BLaER1 treated with 17β-estradiol and CSF1 and Interleukin-3, amounts not matched to agents 10 nM and 100 nM (cell line): ENCODE measurements around the gene RPS6KA2.

ENCODE experiments used
- H3K27ac ChIP-seq, 11 experiments: shearing (Covaris generic); formaldehyde crosslinking; 2 replicates each; pipeline ENCODE4 v1.8.1; 2022
- H3K27me3 ChIP-seq, 11 experiments: shearing (Covaris generic); formaldehyde crosslinking; 2 replicates each; pipeline ENCODE4 v1.8.1; 2022
- H3K36me3 ChIP-seq, 11 experiments: shearing (Covaris generic); formaldehyde crosslinking; 2 replicates each; pipeline ENCODE4 v1.8.1; 2022
- H3K4me1 ChIP-seq, 10 experiments: shearing (Covaris generic); formaldehyde crosslinking; 2 replicates each; pipeline ENCODE4 v1.8.1; 2022
- H3K4me2 ChIP-seq, 11 experiments: shearing (Covaris generic); formaldehyde crosslinking; 2 replicates each; pipeline ENCODE4 v1.8.1; 2022
- H3K4me3 ChIP-seq, 10 experiments: shearing (Covaris generic); formaldehyde crosslinking; 2 replicates each; pipeline ENCODE4 v1.8.1; 2022
- H3K9ac ChIP-seq, 11 experiments: shearing (Covaris generic); formaldehyde crosslinking; 2 replicates each; pipeline ENCODE4 v1.8.1; 2022
- H3K9me3 ChIP-seq, 11 experiments: shearing (Covaris generic); formaldehyde crosslinking; replicated peaks in 1 of 11; 2 replicates each; pipeline ENCODE4 v1.8.1; 2022
- H4K20me1 ChIP-seq, 11 experiments: shearing (Covaris generic); formaldehyde crosslinking; 2 replicates each; pipeline ENCODE4 v1.8.1; 2022
- Cebpa-rat ChIP-seq, 11 experiments: shearing (Covaris generic); IDR thresholded peaks; 2 replicates each; pipeline ENCODE4 v1.8.1; 2022

Gene RPS6KA2

DNA sequence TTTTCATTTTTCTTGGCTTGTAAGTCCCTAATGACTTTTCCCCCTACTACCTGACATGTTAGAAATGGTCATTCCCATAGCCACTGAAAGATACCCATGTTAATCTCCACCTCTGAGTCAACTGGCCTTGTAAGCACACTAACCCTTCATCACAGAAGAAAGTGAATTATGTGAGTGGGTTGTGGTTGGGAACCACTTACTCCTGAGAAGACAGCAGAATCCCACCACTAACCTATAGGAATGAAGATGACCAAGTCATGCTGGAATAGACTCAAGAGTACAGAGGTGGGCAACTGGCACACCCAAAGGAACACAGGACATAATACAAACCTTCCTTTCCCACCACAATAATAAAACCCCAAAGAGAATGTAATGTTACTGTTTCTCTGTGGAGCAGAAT is 70.7 kb downstream of the RPS6KA2 start:
- H3K27ac ChIP-seq: no peak overlapping the region
- no peak overlapping the region for H3K9ac ChIP-seq
- no peak for TF ChIP-seq Cebpa-rat (IDR thresholded peaks at IDR 0.05)

DNA sequence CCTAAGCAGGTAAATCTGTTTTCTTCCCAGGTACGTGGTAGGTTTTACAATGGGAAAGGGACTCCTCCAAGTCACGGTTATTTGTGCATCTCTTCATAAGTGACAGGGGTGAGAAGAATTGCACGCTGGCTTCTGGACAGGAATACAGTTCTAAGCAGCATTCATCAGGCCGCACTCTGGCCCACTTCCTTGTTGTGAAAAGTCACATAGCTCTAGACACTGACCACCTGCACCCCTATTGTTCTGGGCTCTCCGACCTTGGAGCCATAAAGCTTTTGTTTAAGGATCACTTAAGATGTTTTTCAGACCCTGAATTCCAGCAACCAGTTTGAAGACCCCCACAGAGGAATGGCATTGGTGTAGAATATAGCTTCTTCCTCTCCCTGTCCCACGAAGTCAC is 72.0 kb downstream of the RPS6KA2 start:
- no peaks in the 10 kb centered on the region for H3K27me3 ChIP-seq
- H3K4me1 ChIP-seq: peaks cover 8 to 23% (median 21%) of the 10 kb centered on the region in 10 experiments
- no peak overlapping the region for H3K4me3 ChIP-seq
- peaks cover 0 to 20% (median 0%) of the 10 kb centered on the region in 11 experiments; a peak in 2 of 22 replicates for H4K20me1 ChIP-seq
- no peak overlapping the region for H3K4me2 ChIP-seq
- H3K27ac ChIP-seq: no peak overlapping the region
- TF ChIP-seq Cebpa-rat (IDR thresholded peaks at IDR 0.05): no peak
- H3K9ac ChIP-seq: no peak overlapping the region
- no peaks in the 10 kb centered on the region; a peak in 1 of 22 replicates for H3K36me3 ChIP-seq
- peaks cover 4 to 28% (median 10%) of the 10 kb centered on the region in 11 experiments; a peak in 11 of 22 replicates for H3K9me3 ChIP-seq

More for the DNA sequence above, 70.7 kb downstream of the RPS6KA2 start:
- H3K4me1 ChIP-seq: peaks cover 8 to 23% (median 21%) of the 10 kb centered on the region in 10 experiments
- H3K9me3 ChIP-seq: peaks cover 0 to 28% (median 6%) of the 10 kb centered on the region in 11 experiments; a peak in 10 of 22 replicates
- no peak overlapping the region for H3K4me3 ChIP-seq
- H3K4me2 ChIP-seq: peak overlapping the region in 5 of 11 experiments; percentile 8 to 73 (median 65); a peak in 6 of 22 replicates
- H3K27me3 ChIP-seq: no peaks in the 10 kb centered on the region
- H3K36me3 ChIP-seq: no peaks in the 10 kb centered on the region
- peaks cover 0 to 20% (median 0%) of the 10 kb centered on the region in 11 experiments; a peak in 2 of 22 replicates for H4K20me1 ChIP-seq

DNA sequence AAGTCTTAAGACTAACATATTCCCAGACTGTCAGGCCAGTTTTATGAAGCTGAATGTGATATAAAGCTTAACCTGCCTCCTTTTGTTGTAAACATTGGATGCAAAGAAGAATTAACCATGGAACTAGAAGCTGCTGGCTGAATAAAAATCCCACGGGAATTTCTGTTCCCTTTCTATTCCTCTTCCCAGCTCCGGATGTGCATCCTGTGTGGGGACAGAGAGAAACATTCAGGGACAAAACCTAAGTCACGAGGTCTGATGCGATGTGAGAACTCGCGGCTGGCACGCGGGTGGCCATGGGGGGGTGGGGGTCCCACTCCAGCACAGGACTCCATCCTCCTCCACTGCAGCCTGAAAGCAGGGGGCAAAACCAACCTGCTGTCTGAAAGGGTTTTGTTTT is 72.7 kb downstream of the RPS6KA2 start:
- Histone ChIP-seq H3K4me2 (no peak overlapping the region), H4K20me1 (peaks cover 0 to 20% (median 0%) of the 10 kb centered on the region in 11 experiments; a peak in 2 of 22 replicates), H3K9me3 (peaks cover 0 to 28% (median 7%) of the 10 kb centered on the region in 11 experiments; a peak in 10 of 22 replicates), H3K9ac (no peak overlapping the region), H3K4me3 (no peak overlapping the region), H3K4me1 (peaks cover 8 to 23% (median 21%) of the 10 kb centered on the region in 10 experiments), H3K36me3 (peaks cover 0 to 4% (median 0%) of the 10 kb centered on the region in 11 experiments; a peak in 1 of 22 replicates), H3K27ac (no peak overlapping the region), H3K27me3 (no peaks in the 10 kb centered on the region)
- TF ChIP-seq Cebpa-rat (IDR thresholded peaks at IDR 0.05): no peak

DNA sequence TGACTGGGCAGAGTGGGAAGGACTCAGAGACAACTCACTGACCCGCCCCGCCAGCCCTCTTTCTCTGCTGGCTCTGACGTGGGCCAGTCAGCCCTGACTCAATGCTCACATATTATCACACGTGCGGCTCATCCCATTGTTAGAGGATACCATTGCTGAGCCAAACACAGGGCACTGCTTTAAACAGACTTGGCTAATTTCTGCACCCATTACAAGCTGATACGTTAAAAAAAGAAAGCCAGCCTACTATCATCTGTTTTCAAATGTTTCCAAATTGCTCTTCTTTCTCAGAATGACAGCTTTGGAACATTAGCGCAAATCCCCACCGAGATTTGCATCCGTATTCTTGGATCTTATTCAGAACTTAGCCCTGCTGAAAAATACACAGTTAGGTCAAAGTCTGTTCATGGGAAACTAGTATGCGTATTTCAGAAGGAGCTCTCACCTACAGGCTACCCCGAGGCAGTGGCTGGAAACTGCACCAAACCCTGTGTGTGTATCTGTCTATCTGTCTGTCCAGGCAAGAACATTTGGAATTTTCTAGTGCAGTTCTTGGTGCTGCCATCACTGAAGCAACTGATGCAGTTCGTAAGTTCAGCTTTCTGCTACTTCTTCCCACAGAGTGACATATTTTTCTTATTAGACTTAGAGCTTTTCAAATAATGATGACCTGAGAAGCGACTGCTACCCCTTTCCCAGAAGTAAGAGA is 73.3 kb downstream of the RPS6KA2 start:
- H3K4me1 ChIP-seq: peaks cover 8 to 23% (median 21%) of the 10 kb centered on the region in 10 experiments
- peaks cover 0 to 26% (median 7%) of the 10 kb centered on the region in 11 experiments; a peak in 9 of 22 replicates for H3K9me3 ChIP-seq
- peaks cover 0 to 20% (median 0%) of the 10 kb centered on the region in 11 experiments; a peak in 2 of 22 replicates for H4K20me1 ChIP-seq
- no peak for TF ChIP-seq Cebpa-rat (IDR thresholded peaks at IDR 0.05)
- peaks cover 0 to 4% (median 0%) of the 10 kb centered on the region in 11 experiments; a peak in 1 of 22 replicates for H3K36me3 ChIP-seq
- H3K9ac ChIP-seq: no peak overlapping the region
- no peak overlapping the region for H3K27ac ChIP-seq
- H3K4me3 ChIP-seq: no peak overlapping the region
- H3K27me3 ChIP-seq: no peaks in the 10 kb centered on the region
- no peak overlapping the region for H3K4me2 ChIP-seq

DNA sequence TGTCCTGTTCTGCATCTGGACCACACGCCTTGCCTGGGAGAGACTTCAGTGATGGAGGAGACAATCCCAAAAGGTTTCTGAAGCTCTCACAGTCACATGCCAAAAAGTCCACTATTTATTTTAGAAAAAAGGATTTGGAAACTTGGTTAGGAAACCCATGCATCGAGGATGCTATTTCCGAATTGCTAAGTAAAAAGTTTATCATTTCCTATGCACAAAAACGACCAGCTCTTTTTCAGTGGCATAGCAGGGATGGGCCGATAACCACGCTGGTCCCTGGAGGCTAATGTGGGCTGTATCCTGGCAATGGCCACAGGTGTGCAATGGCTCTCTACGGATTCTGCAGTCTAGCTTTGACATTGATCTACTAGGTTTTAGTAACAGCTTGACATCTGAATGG is 74.5 kb downstream of the RPS6KA2 start:
- Histone ChIP-seq H3K27me3 (no peaks in the 10 kb centered on the region), H3K4me2 (peak overlapping the region in 8 of 11 experiments; percentile 9 to 68 (median 50); a peak in 15 of 22 replicates), H3K9me3 (peaks cover 0 to 26% (median 7%) of the 10 kb centered on the region in 11 experiments; a peak in 9 of 22 replicates), H4K20me1 (peaks cover 0 to 27% (median 0%) of the 10 kb centered on the region in 11 experiments; a peak in 2 of 22 replicates), H3K4me3 (no peak overlapping the region), H3K4me1 (peaks cover 8 to 23% (median 21%) of the 10 kb centered on the region in 10 experiments), H3K27ac (no peak overlapping the region), H3K9ac (no peak overlapping the region), H3K36me3 (peaks cover 0 to 4% (median 0%) of the 10 kb centered on the region in 11 experiments; a peak in 1 of 22 replicates)
- TF ChIP-seq Cebpa-rat (IDR thresholded peaks at IDR 0.05): no peak

DNA sequence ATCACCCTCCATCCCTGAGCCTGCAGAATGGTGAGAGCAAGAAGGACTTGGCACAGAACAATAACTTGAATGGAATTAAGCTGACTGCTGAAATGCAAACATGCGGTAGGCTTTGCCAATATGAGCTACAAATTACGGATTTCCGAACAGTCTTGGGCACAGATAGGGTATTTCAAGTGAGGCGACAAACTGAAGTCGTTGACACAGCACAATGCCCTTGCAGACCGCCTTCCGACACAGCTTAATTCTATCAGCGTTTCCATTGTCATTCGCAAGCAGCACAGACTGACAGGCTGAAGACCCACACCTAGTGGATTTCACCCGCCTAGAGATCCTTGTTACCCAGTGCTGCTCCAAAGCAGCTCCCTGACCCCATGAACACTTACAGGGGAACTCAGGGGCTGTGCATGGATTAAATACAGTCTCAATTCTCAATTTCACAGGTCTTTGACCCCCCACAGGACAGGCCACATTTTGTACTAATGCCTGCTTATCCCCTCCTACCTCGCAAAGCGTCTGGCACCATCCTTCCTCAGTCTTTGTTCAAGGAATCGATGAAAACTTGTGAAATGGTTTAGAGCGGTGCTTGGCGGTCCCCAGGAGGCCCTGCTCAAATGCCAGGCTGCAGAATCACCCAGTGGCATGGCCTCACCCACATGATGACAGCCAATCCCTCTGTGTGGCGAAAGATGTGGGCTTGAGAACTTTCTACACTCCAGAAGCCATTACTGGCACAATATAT is 75.1 kb downstream of the RPS6KA2 start:
- Histone ChIP-seq H3K9ac (no peak overlapping the region), H3K9me3 (peaks cover 0 to 26% (median 7%) of the 10 kb centered on the region in 11 experiments; a peak in 9 of 22 replicates), H3K4me2 (peak overlapping the region in 7 of 11 experiments; percentile 35 to 68 (median 54); a peak in 12 of 22 replicates), H3K4me1 (peaks cover 4 to 20% (median 17%) of the 10 kb centered on the region in 10 experiments), H3K36me3 (peaks cover 0 to 4% (median 0%) of the 10 kb centered on the region in 11 experiments; a peak in 1 of 22 replicates), H4K20me1 (peaks cover 0 to 26% (median 0%) of the 10 kb centered on the region in 11 experiments; a peak in 2 of 22 replicates), H3K27me3 (no peaks in the 10 kb centered on the region), H3K27ac (no peak overlapping the region), H3K4me3 (no peak overlapping the region)
- TF ChIP-seq Cebpa-rat (IDR thresholded peaks at IDR 0.05): no peak

DNA sequence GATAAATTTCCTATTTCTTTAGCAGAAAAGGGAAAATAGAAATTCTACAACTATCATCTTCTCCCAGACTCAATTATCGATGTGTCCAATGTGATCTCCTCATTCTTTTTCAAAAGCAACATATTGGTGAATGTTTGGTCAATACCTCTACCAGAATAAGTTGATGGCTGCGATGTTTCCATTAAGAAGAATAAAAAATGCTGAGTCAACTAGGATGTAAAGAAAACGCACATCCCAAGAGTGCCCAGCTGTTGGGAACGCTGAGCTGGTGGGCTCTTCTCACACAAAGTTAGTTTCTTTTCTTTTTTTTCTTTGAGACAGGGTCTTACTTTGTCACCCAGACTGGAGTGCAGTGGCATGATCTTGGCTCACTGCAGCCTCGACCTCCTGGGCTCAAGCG is 80.4 kb downstream of the RPS6KA2 start:
- Histone ChIP-seq H3K36me3 (peaks cover 0 to 4% (median 0%) of the 10 kb centered on the region in 11 experiments; a peak in 1 of 22 replicates), H3K9me3 (peaks cover 0 to 24% (median 7%) of the 10 kb centered on the region in 11 experiments; a peak in 9 of 22 replicates), H3K27ac (no peak overlapping the region), H3K4me2 (no peak overlapping the region), H4K20me1 (peaks cover 0 to 33% (median 0%) of the 10 kb centered on the region in 11 experiments; a peak in 3 of 22 replicates), H3K4me1 (peaks cover 5 to 11% (median 9%) of the 10 kb centered on the region in 10 experiments; a peak in 19 of 20 replicates), H3K9ac (no peak overlapping the region), H3K4me3 (no peak overlapping the region), H3K27me3 (no peaks in the 10 kb centered on the region)
- no peak for TF ChIP-seq Cebpa-rat (IDR thresholded peaks at IDR 0.05)

DNA sequence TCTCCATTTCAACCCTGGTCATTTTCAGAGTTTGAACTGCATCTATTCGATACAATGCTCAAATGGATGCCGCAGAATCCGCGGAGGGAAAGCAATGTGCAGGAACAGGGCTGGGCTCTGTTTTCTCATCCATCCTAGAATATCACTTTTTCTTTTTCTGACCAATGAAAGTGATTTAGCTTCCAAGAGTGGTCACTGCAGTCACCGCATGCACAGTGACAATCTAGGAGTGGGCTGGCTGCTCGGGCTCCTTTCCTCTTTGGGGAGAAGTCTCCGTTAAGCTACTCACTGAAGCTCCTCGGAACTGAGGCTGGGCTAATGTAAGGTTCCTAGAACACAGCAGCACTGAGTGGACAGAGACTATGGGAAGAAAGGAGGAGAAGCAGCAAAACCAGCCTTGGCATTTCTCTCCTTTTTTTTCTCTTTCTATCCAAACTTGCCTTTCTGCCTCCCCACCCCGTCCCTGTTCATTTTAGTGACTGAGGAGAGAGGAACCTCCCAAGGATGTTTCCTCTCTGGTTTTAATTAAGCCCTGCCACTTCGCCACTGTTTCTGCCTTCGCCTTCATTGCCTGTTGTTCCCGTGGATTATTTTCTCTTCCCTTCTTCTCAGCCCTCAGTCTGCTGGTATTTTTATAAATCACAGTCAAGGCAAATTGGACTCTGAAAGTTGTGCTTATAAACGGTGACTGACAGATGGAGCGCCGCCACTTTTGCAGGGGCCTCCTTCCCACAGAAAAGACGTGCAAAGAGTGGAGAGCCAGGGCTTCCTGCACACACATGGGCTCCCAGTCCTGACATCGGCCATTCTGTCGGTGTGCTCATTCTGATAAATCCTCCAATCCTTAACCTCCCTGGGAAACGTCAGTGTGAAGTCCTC is 81.7 kb downstream of the RPS6KA2 start:
- Histone ChIP-seq H4K20me1 (peaks cover 0 to 44% (median 0%) of the 10 kb centered on the region in 11 experiments; a peak in 3 of 22 replicates), H3K27ac (no peak overlapping the region), H3K36me3 (peaks cover 0 to 4% (median 0%) of the 10 kb centered on the region in 11 experiments; a peak in 1 of 22 replicates), H3K9ac (no peak overlapping the region), H3K4me1 (peaks cover 18 to 24% (median 21%) of the 10 kb centered on the region in 10 experiments), H3K9me3 (peaks cover 0 to 13% (median 3%) of the 10 kb centered on the region in 11 experiments; a peak in 9 of 22 replicates), H3K27me3 (no peaks in the 10 kb centered on the region), H3K4me2 (no peak overlapping the region), H3K4me3 (no peak overlapping the region)
- no peak for TF ChIP-seq Cebpa-rat (IDR thresholded peaks at IDR 0.05)
